HEK293 (cell line): ENCODE results near the gene PRSS2.

Experiments
- CTCF ChIA-PET: fragments of 350-600 bp; formaldehyde crosslinking; extraction: SDS; loops from one replicate; lab custom pipeline; 2021; ENCODE audit warnings: antibody characterized with exemption; lab: Yijun Ruan, JAX
- POLR2A ChIA-PET: fragments of 300-600 bp; formaldehyde crosslinking; extraction: SDS; loops from one replicate; lab custom pipeline; 2020; ENCODE audit warnings: antibody characterized with exemption, inconsistent platforms; lab: Yijun Ruan, JAX
- H3K27ac ChIP-seq: fragments of 200-500 bp; sonication (Bioruptor generic); 2 replicates; pipeline ENCODE4 v1.5.1; 2014; ENCODE audit warnings: low read depth, low read length, control low read depth, inconsistent platforms; ENCODE audit errors: extremely low read depth
- H3K36me3 ChIP-seq, 2 experiments: fragments of 200-500 bp in 1 of 2; sonication (Bioruptor generic) in 1 of 2; 1 replicate in 1 of 2; 2 replicates in 1 of 2; pipeline ENCODE4 v1.5.1; 2014 to 2017; ENCODE audit warnings: inconsistent platforms in 2 of 2, low read length in 2 of 2; ENCODE audit not compliant: control insufficient read depth in 2 of 2, insufficient read depth in 1 of 2
- H3K4me1 ChIP-seq: fragments of 200-500 bp; sonication (Bioruptor generic); 2 replicates; pipeline ENCODE4 v1.5.1; 2014; ENCODE audit warnings: mild to moderate bottlenecking, low read length, inconsistent platforms; ENCODE audit not compliant: control insufficient read depth, insufficient read depth
- H3K4me3 ChIP-seq: 2 replicates; pipeline ENCODE4 v1.5.1; 2011; ENCODE audit warnings: low read depth, mild to moderate bottlenecking, control low read depth, low read length, moderate library complexity
- H3K9me3 ChIP-seq: fragments of 200-500 bp; sonication (Bioruptor generic); 2 replicates; pipeline ENCODE4 v1.5.1; 2014; ENCODE audit warnings: low read depth, low read length, inconsistent platforms; ENCODE audit not compliant: control insufficient read depth, insufficient read depth
- KLF7 ChIP-seq: fragments of 450-650 bp; formaldehyde crosslinking; IDR thresholded peaks from 2 replicates; pipeline ENCODE4 v1.5.1; 2016; ENCODE audit warnings: missing biosample characterization, missing genetic modification characterization, borderline replicate concordance
- PRDM10 ChIP-seq: fragments of 450-650 bp; formaldehyde crosslinking; IDR thresholded peaks from 2 replicates; pipeline ENCODE4 v1.5.1; 2016; ENCODE audit warnings: missing biosample characterization, missing genetic modification characterization
- PRDM6 ChIP-seq: fragments of 450-650 bp; formaldehyde crosslinking; IDR thresholded peaks from 2 replicates; pipeline ENCODE4 v1.5.1; 2017; ENCODE audit warnings: missing biosample characterization, missing genetic modification characterization
- ZFHX2 ChIP-seq: fragments of 450-650 bp; formaldehyde crosslinking; conservative IDR thresholded peaks from 2 replicates; pipeline ENCODE4 v1.5.1; 2016; ENCODE audit warnings: missing biosample characterization, missing genetic modification characterization
- ZFP3 ChIP-seq: fragments of 450-650 bp; formaldehyde crosslinking; IDR thresholded peaks from 2 replicates; pipeline ENCODE4 v1.5.1; 2016; ENCODE audit warnings: low read depth, missing biosample characterization, missing genetic modification characterization
- ZFP41 ChIP-seq: fragments of 450-650 bp; formaldehyde crosslinking; IDR thresholded peaks from 2 replicates; pipeline ENCODE4 v1.5.1; 2016; ENCODE audit warnings: missing biosample characterization, missing genetic modification characterization, borderline replicate concordance
- ZNF121 ChIP-seq: fragments of 450-650 bp; formaldehyde crosslinking; IDR thresholded peaks from 2 replicates; pipeline ENCODE4 v1.5.1; 2016; ENCODE audit warnings: missing biosample characterization, missing genetic modification characterization
- ZNF2 ChIP-seq: fragments of 450-650 bp; formaldehyde crosslinking; IDR thresholded peaks from 2 replicates; pipeline ENCODE4 v1.5.1; 2016; ENCODE audit warnings: missing biosample characterization, missing genetic modification characterization
- ZNF211 ChIP-seq: fragments of 450-650 bp; formaldehyde crosslinking; IDR thresholded peaks from 2 replicates; pipeline ENCODE4 v1.5.1; 2016; ENCODE audit warnings: low read depth, missing biosample characterization, missing genetic modification characterization
- ZNF311 ChIP-seq: fragments of 450-650 bp; formaldehyde crosslinking; IDR thresholded peaks from 2 replicates; pipeline ENCODE4 v1.5.1; 2017; ENCODE audit warnings: missing biosample characterization, missing genetic modification characterization, borderline replicate concordance
- ZNF433 ChIP-seq: fragments of 450-650 bp; formaldehyde crosslinking; IDR thresholded peaks from 2 replicates; pipeline ENCODE4 v1.5.1; 2016; ENCODE audit warnings: missing biosample characterization, missing genetic modification characterization, low read depth
- ZNF623 ChIP-seq: fragments of 450-650 bp; formaldehyde crosslinking; IDR thresholded peaks from 2 replicates; pipeline ENCODE4 v1.5.1; 2016; ENCODE audit warnings: missing biosample characterization, missing genetic modification characterization
- ZNF658 ChIP-seq: fragments of 450-650 bp; formaldehyde crosslinking; IDR thresholded peaks from 2 replicates; pipeline ENCODE4; 2016; ENCODE audit warnings: missing biosample characterization, missing genetic modification characterization
- ZNF776 ChIP-seq: fragments of 450-650 bp; formaldehyde crosslinking; IDR thresholded peaks from 2 replicates; pipeline ENCODE4 v1.5.0; 2017; ENCODE audit warnings: missing biosample characterization, missing genetic modification characterization, borderline replicate concordance
- ZNF777 ChIP-seq: fragments of 450-650 bp; formaldehyde crosslinking; IDR thresholded peaks from 2 replicates; pipeline ENCODE4 v1.5.1; 2017; ENCODE audit warnings: missing biosample characterization, missing genetic modification characterization, borderline replicate concordance
- ZNF791 ChIP-seq: fragments of 450-650 bp; formaldehyde crosslinking; IDR thresholded peaks from 2 replicates; pipeline ENCODE4 v1.5.1; 2016; ENCODE audit warnings: missing biosample characterization, missing genetic modification characterization
- TF ChIP-seq, protein P1 (sequence below): fragments of 450-650 bp; formaldehyde crosslinking; IDR thresholded peaks from 2 replicates; pipeline ENCODE4 v1.5.1; 2016; ENCODE audit warnings: missing biosample characterization, missing genetic modification characterization
- TF ChIP-seq, protein P2 (sequence below): fragments of 450-650 bp; formaldehyde crosslinking; IDR thresholded peaks from 2 replicates; pipeline ENCODE4 v1.5.1; 2016; ENCODE audit warnings: missing biosample characterization, missing genetic modification characterization
- TF ChIP-seq, protein P3 (sequence below): fragments of 450-650 bp; formaldehyde crosslinking; IDR thresholded peaks from 2 replicates; pipeline ENCODE4 v1.5.1; 2016; ENCODE audit warnings: missing biosample characterization, missing genetic modification characterization

The PRSS2 gene

GRCh38 chr7:142770661-142771352 is at the start of gene PRSS2:
Gene PRSS2 (plus strand): TSS chr7:142770970. CDS start chr7:142770983, 13 bp downstream.
- H3K4me1 ChIP-seq, result no peaks in the 10 kb centered on the region
- ChIA-PET CTCF (interaction anchor here (0.7 to 3.4 kb wide), 3 partner anchors 12 to 189 kb away, joined by 3 to 26 read pairs (median 6); no protein-coding TSS in a partner anchor), POLR2A (no interaction called here)
- H3K4me3 ChIP-seq, result no peak within 1 kb of the TSS
- H3K36me3 ChIP-seq, result no peaks in the 10 kb centered on the region
- TF ChIP-seq ZNF776, result no peak
- TF ChIP-seq ZFHX2 (tag by site-specific recombination), result no peak
- no peak for TF ChIP-seq ZNF658 (tag by site-specific recombination)
- TF ChIP-seq ZNF311 (tag by site-specific recombination), result no peak
- no peak for TF ChIP-seq ZFP41
- no peak for TF ChIP-seq KLF7 (tag by site-specific recombination)
- TF ChIP-seq ZNF2 (tag by site-specific recombination), result no peak
- no peak for TF ChIP-seq ZNF433 (tag by site-specific recombination)
- no peak for TF ChIP-seq PRDM10 (tag by site-specific recombination)
- no peak for TF ChIP-seq PRDM6 (tag by site-specific recombination)
- TF ChIP-seq, protein P1, sequence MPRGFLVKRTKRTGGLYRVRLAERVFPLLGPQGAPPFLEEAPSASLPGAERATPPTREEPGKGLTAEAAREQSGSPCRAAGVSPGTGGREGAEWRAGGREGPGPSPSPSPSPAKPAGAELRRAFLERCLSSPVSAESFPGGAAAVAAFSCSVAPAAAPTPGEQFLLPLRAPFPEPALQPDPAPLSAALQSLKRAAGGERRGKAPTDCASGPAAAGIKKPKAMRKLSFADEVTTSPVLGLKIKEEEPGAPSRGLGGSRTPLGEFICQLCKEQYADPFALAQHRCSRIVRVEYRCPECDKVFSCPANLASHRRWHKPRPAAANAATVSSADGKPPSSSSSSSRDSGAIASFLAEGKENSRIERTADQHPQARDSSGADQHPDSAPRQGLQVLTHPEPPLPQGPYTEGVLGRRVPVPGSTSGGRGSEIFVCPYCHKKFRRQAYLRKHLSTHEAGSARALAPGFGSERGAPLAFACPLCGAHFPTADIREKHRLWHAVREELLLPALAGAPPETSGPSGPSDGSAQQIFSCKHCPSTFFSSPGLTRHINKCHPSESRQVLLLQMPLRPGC, result no peak
- TF ChIP-seq ZNF623 (tag by site-specific recombination), result no peak
- TF ChIP-seq, protein P2, sequence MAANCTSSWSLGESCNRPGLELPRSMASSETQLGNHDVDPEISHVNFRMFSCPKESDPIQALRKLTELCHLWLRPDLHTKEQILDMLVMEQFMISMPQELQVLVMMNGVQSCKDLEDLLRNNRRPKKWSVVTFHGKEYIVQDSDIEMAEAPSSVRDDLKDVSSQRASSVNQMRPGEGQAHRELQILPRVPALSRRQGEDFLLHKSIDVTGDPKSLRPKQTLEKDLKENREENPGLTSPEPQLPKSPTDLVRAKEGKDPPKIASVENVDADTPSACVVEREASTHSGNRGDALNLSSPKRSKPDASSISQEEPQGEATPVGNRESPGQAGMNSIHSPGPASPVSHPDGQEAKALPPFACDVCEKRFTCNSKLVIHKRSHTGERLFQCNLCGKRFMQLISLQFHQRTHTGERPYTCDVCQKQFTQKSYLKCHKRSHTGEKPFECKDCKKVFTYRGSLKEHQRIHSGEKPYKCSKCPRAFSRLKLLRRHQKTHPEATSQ (tag by site-specific recombination), result no peak
- TF ChIP-seq ZNF791, result no peak
- no peaks in the 10 kb centered on the region for H3K9me3 ChIP-seq
- no peak within 1 kb of the TSS for H3K27ac ChIP-seq

DNA sequence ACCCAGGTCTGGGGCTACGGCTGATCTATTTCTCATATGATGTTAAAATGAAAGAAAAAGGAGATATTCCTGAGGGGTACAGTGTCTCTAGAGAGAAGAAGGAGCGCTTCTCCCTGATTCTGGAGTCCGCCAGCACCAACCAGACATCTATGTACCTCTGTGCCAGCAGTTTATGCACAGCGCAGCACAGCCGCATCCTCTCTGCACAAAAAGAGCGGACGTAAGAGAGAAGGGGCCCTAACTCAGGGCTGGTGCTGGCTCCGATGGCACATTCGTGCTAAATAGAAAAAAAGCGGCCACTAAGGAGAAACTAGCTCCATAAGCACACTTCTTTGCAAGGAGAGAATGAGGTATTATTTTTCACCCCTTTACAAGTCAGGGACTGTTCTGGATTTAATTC is 49.8 kb upstream of the PRSS2 start:
- no peaks in the 10 kb centered on the region for H3K4me1 ChIP-seq
- no peaks in the 10 kb centered on the region for H3K9me3 ChIP-seq
- H3K36me3 ChIP-seq, result no peaks in the 10 kb centered on the region
- no peak overlapping the region for H3K4me3 ChIP-seq
- no peak overlapping the region for H3K27ac ChIP-seq
- ChIA-PET CTCF (interaction anchor here (0.7 to 1.7 kb wide), 3 partner anchors 9 to 128 kb away, joined by 3 to 7 read pairs (median 3); no protein-coding TSS in a partner anchor), POLR2A (no interaction called here)
- TF ChIP-seq ZNF777 (tag by site-specific recombination) (no peak), ZNF211 (tag by site-specific recombination) (no peak), PRDM10 (tag by site-specific recombination) (no peak), ZFP3 (tag by site-specific recombination) (no peak), ZNF121 (tag by site-specific recombination) (no peak)
- TF ChIP-seq, protein P3, sequence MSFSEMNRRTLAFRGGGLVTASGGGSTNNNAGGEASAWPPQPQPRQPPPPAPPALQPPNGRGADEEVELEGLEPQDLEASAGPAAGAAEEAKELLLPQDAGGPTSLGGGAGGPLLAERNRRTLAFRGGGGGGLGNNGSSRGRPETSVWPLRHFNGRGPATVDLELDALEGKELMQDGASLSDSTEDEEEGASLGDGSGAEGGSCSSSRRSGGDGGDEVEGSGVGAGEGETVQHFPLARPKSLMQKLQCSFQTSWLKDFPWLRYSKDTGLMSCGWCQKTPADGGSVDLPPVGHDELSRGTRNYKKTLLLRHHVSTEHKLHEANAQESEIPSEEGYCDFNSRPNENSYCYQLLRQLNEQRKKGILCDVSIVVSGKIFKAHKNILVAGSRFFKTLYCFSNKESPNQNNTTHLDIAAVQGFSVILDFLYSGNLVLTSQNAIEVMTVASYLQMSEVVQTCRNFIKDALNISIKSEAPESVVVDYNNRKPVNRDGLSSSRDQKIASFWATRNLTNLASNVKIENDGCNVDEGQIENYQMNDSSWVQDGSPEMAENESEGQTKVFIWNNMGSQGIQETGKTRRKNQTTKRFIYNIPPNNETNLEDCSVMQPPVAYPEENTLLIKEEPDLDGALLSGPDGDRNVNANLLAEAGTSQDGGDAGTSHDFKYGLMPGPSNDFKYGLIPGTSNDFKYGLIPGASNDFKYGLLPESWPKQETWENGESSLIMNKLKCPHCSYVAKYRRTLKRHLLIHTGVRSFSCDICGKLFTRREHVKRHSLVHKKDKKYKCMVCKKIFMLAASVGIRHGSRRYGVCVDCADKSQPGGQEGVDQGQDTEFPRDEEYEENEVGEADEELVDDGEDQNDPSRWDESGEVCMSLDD (tag by site-specific recombination), result no peak
